MM.1S (cell line): Measurements from ENCODE around the gene EBP.

Experiments used
- EZH2phosphoT487 ChIP-seq: fragments of 300-600 bp; sonication (generic); IDR thresholded peaks from 2 replicates; pipeline ENCODE4 v1.6.1; 2018; ENCODE audit warnings: antibody characterized with exemption, low read length
- TF ChIP-seq, protein P1 (sequence below): fragments of 300-600 bp; sonication (generic); IDR thresholded peaks from 2 replicates; pipeline ENCODE4 v1.5.1; 2016; ENCODE audit warnings: antibody characterized with exemption, low read length, mixed read lengths

DNA sequence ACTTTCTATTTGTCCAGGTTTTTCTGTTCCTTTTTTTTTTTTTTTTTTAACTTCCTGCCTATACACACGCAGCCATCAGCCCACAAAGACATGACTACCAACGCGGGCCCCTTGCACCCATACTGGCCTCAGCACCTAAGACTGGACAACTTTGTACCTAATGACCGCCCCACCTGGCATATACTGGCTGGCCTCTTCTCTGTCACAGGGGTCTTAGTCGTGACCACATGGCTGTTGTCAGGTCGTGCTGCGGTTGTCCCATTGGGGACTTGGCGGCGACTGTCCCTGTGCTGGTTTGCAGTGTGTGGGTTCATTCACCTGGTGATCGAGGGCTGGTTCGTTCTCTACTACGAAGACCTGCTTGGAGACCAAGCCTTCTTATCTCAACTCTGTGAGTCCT, 2.1 kb downstream of the EBP start:
- TF ChIP-seq, protein P1, sequence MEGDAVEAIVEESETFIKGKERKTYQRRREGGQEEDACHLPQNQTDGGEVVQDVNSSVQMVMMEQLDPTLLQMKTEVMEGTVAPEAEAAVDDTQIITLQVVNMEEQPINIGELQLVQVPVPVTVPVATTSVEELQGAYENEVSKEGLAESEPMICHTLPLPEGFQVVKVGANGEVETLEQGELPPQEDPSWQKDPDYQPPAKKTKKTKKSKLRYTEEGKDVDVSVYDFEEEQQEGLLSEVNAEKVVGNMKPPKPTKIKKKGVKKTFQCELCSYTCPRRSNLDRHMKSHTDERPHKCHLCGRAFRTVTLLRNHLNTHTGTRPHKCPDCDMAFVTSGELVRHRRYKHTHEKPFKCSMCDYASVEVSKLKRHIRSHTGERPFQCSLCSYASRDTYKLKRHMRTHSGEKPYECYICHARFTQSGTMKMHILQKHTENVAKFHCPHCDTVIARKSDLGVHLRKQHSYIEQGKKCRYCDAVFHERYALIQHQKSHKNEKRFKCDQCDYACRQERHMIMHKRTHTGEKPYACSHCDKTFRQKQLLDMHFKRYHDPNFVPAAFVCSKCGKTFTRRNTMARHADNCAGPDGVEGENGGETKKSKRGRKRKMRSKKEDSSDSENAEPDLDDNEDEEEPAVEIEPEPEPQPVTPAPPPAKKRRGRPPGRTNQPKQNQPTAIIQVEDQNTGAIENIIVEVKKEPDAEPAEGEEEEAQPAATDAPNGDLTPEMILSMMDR: no peak
- TF ChIP-seq EZH2phosphoT487: no peak
